Measurements from ENCODE around the gene RPL5. TPM values are rescaled to one million over a fixed set of nuclear protein-coding genes. Genes with fewer than 3 reads are reported as not detected.

The RPL5 gene
- polyA plus RNA-seq, 1 donor from 2014 or later: 2,794 TPM

- no peaks in the 10 kb centered on the region for H3K36me3 Mint-ChIP-seq
- H3K4me1 Mint-ChIP-seq: peaks cover 15 to 21% (median 15%) of the 10 kb centered on the region in 3 donors
- no peak overlapping the region for H3K4me3 Mint-ChIP-seq
- H3K27me3 Mint-ChIP-seq: no peaks in the 10 kb centered on the region
- no peaks in the 10 kb centered on the region for H3K9me3 Mint-ChIP-seq
- H3K27ac Mint-ChIP-seq: no peak overlapping the region
Observed at GRCh38 chr1:92857817-92858216, 26.0 kb downstream of the RPL5 start.

- peak overlapping the region in 3 of 4 donors; percentile 12 to 51 (median 34) for H3K4me3 Mint-ChIP-seq
- peak overlapping the region in 2 of 3 donors; percentile 0 to 5 for H3K27ac Mint-ChIP-seq
- no peaks in the 10 kb centered on the region for H3K36me3 Mint-ChIP-seq
- H3K9me3 Mint-ChIP-seq: no peaks in the 10 kb centered on the region
- no peaks in the 10 kb centered on the region for H3K27me3 Mint-ChIP-seq
- peaks cover 9 to 21% (median 10%) of the 10 kb centered on the region in 3 donors for H3K4me1 Mint-ChIP-seq
Observed at GRCh38 chr1:92858564-92859399, 26.9 kb downstream of the RPL5 start.

GRCh38 chr1:92859400-92860039 lies 27.7 kb downstream of the RPL5 start:
- Mint-ChIP-seq H3K27ac (peak overlapping the region in 2 of 3 donors; percentile 0 to 5), H3K36me3 (no peaks in the 10 kb centered on the region), H3K27me3 (no peaks in the 10 kb centered on the region), H3K4me1 (peaks cover 9 to 18% (median 10%) of the 10 kb centered on the region in 3 donors), H3K9me3 (no peaks in the 10 kb centered on the region), H3K4me3 (peak overlapping the region in 3 of 4 donors; percentile 12 to 51 (median 34))

- Mint-ChIP-seq H3K27ac (peak overlapping the region in 1 of 3 donors; percentile 57), H3K36me3 (peaks cover 3% of the 10 kb centered on the region), H3K27me3 (no peaks in the 10 kb centered on the region)
Observed at GRCh38 chr1:92862605-92863004, 30.8 kb downstream of the RPL5 start.

GRCh38 chr1:92864131-92864530 lies 32.3 kb downstream of the RPL5 start:
- peaks cover 4 to 6% (median 5%) of the 10 kb centered on the region in 3 donors for H3K4me1 Mint-ChIP-seq
- no peaks in the 10 kb centered on the region for H3K9me3 Mint-ChIP-seq
- H3K27ac Mint-ChIP-seq: peak overlapping the region in 1 of 3 donors; percentile 22
- H3K4me3 Mint-ChIP-seq: no peak overlapping the region
- no peaks in the 10 kb centered on the region for H3K27me3 Mint-ChIP-seq
- peaks cover 3% of the 10 kb centered on the region for H3K36me3 Mint-ChIP-seq

More at GRCh38 chr1:92862605-92863004, 30.8 kb downstream of the RPL5 start:
- Mint-ChIP-seq H3K9me3 (no peaks in the 10 kb centered on the region), H3K4me3 (no peak overlapping the region), H3K4me1 (peaks cover 10 to 12% (median 10%) of the 10 kb centered on the region in 3 donors)

- H3K9me3 Mint-ChIP-seq: peaks cover 0 to 3% (median 0%) of the 10 kb centered on the region in 3 donors
- H3K4me1 Mint-ChIP-seq: peaks cover 0 to 4% (median 2%) of the 10 kb centered on the region in 3 donors
- H3K27ac Mint-ChIP-seq: peak overlapping the region in 1 of 3 donors; percentile 73
- H3K36me3 Mint-ChIP-seq: peaks cover 11% of the 10 kb centered on the region
- no peak overlapping the region for H3K4me3 Mint-ChIP-seq
- H3K27me3 Mint-ChIP-seq: no peaks in the 10 kb centered on the region
Observed at GRCh38 chr1:92870591-92870990, 38.8 kb downstream of the RPL5 start.

GRCh38 chr1:92872719-92873118 lies 40.9 kb downstream of the RPL5 start:
- Mint-ChIP-seq H3K4me3 (no peak overlapping the region), H3K36me3 (peaks cover 8% of the 10 kb centered on the region), H3K27me3 (no peaks in the 10 kb centered on the region), H3K4me1 (peaks cover 9 to 11% (median 9%) of the 10 kb centered on the region in 3 donors), H3K27ac (peak overlapping the region in 2 of 3 donors; percentile 54 to 59), H3K9me3 (peaks cover 0 to 3% (median 0%) of the 10 kb centered on the region in 3 donors)

GRCh38 chr1:92874987-92875386 lies 43.1 kb downstream of the RPL5 start:
- Mint-ChIP-seq H3K9me3 (peaks cover 0 to 3% (median 0%) of the 10 kb centered on the region in 3 donors), H3K27ac (peak overlapping the region in 1 of 3 donors; percentile 27)

GRCh38 chr1:92876351-92876750 lies 44.5 kb downstream of the RPL5 start:
- H3K27me3 Mint-ChIP-seq: no peaks in the 10 kb centered on the region
- H3K36me3 Mint-ChIP-seq: peaks cover 5% of the 10 kb centered on the region
- H3K4me1 Mint-ChIP-seq: peaks cover 15 to 21% (median 19%) of the 10 kb centered on the region in 3 donors
- peaks cover 0 to 3% (median 0%) of the 10 kb centered on the region in 3 donors for H3K9me3 Mint-ChIP-seq
- H3K4me3 Mint-ChIP-seq: no peak overlapping the region
- H3K27ac Mint-ChIP-seq: no peak overlapping the region

More at GRCh38 chr1:92874987-92875386, 43.1 kb downstream of the RPL5 start:
- H3K4me3 Mint-ChIP-seq: no peak overlapping the region
- H3K27me3 Mint-ChIP-seq: no peaks in the 10 kb centered on the region
- H3K36me3 Mint-ChIP-seq: peaks cover 8% of the 10 kb centered on the region
- peaks cover 16 to 21% (median 19%) of the 10 kb centered on the region in 3 donors for H3K4me1 Mint-ChIP-seq

- Mint-ChIP-seq H3K27ac (peak overlapping the region in 1 of 3 donors; percentile 11), H3K4me1 (peaks cover 15 to 21% (median 19%) of the 10 kb centered on the region in 3 donors), H3K27me3 (no peaks in the 10 kb centered on the region), H3K4me3 (no peak overlapping the region), H3K9me3 (peaks cover 0 to 3% (median 0%) of the 10 kb centered on the region in 3 donors), H3K36me3 (peaks cover 5% of the 10 kb centered on the region)
Observed at GRCh38 chr1:92877081-92877711, 45.4 kb downstream of the RPL5 start.

GRCh38 chr1:92877792-92878191 lies 46.0 kb downstream of the RPL5 start:
- peaks cover 3% of the 10 kb centered on the region for H3K36me3 Mint-ChIP-seq
- H3K4me1 Mint-ChIP-seq: peaks cover 16 to 27% (median 23%) of the 10 kb centered on the region in 3 donors
- no peaks in the 10 kb centered on the region for H3K9me3 Mint-ChIP-seq
- peak overlapping the region in 1 of 4 donors; percentile 34 for H3K4me3 Mint-ChIP-seq
- no peaks in the 10 kb centered on the region for H3K27me3 Mint-ChIP-seq
- peak overlapping the region in 1 of 3 donors; percentile 65 for H3K27ac Mint-ChIP-seq

- Mint-ChIP-seq H3K36me3 (no peaks in the 10 kb centered on the region), H3K9me3 (no peaks in the 10 kb centered on the region), H3K4me1 (peaks cover 27 to 39% (median 35%) of the 10 kb centered on the region in 3 donors), H3K27me3 (no peaks in the 10 kb centered on the region), H3K4me3 (no peak overlapping the region), H3K27ac (no peak overlapping the region)
Observed at GRCh38 chr1:92879316-92879968, 47.6 kb downstream of the RPL5 start.

- Mint-ChIP-seq H3K36me3 (no peaks in the 10 kb centered on the region), H3K9me3 (no peaks in the 10 kb centered on the region), H3K27me3 (no peaks in the 10 kb centered on the region), H3K27ac (peak overlapping the region in 1 of 3 donors; percentile 16), H3K4me3 (no peak overlapping the region), H3K4me1 (peaks cover 26 to 40% (median 39%) of the 10 kb centered on the region in 3 donors)
Observed at GRCh38 chr1:92881391-92881790, 49.6 kb downstream of the RPL5 start.

- no peaks in the 10 kb centered on the region for H3K27me3 Mint-ChIP-seq
- H3K36me3 Mint-ChIP-seq: no peaks in the 10 kb centered on the region
- H3K4me1 Mint-ChIP-seq: peaks cover 19 to 37% (median 36%) of the 10 kb centered on the region in 3 donors
- no peaks in the 10 kb centered on the region for H3K9me3 Mint-ChIP-seq
- peak overlapping the region in 2 of 3 donors; percentile 25 to 36 for H3K27ac Mint-ChIP-seq
- H3K4me3 Mint-ChIP-seq: peak overlapping the region in 2 of 4 donors; percentile 23 to 24
Observed at GRCh38 chr1:92882819-92883218, 51.0 kb downstream of the RPL5 start.

Data from IgD-negative memory B cell (primary cell).